Ectodermal cell (in vitro differentiated cells): ENCODE measurements around the gene ERICH4.

Experiments
- H3K27ac ChIP-seq: 2 replicates; pipeline ENCODE4 v1.7.0; 2013; ENCODE audit warnings: mild to moderate bottlenecking, low read depth, low read length; ENCODE audit not compliant: insufficient read depth, poor library complexity, severe bottlenecking
- H3K27me3 ChIP-seq: 2 replicates; pipeline ENCODE4 v1.7.0; 2013; ENCODE audit warnings: mild to moderate bottlenecking, low read length; ENCODE audit not compliant: insufficient read depth, control insufficient read depth, poor library complexity, severe bottlenecking
- H3K36me3 ChIP-seq: one replicate; pipeline ENCODE4 v1.7.0; 2013; ENCODE audit warnings: low read length; ENCODE audit not compliant: control insufficient read depth, insufficient read depth
- H3K4me1 ChIP-seq: one replicate; pipeline ENCODE4 v1.7.0; 2013; ENCODE audit warnings: low read length; ENCODE audit not compliant: control insufficient read depth, insufficient read depth
- H3K4me3 ChIP-seq: 2 replicates; pipeline ENCODE4 v1.7.0; 2013; ENCODE audit warnings: low read depth, low read length, control low read depth; ENCODE audit not compliant: insufficient read depth
- H3K9me3 ChIP-seq: 2 replicates; pipeline ENCODE4 v1.7.0; 2013; ENCODE audit warnings: mild to moderate bottlenecking, low read length, moderate library complexity; ENCODE audit not compliant: control insufficient read depth
- WGBS, 2 experiments: methylation state at CpG; one replicate each; pipeline ENCODE4 v1.1.7; 2013; ENCODE audit warnings: missing lambda C conversion rate in 2 of 2; 5-methylcytosine and 5-hydroxymethylcytosine counted together

The ERICH4 gene

DNA sequence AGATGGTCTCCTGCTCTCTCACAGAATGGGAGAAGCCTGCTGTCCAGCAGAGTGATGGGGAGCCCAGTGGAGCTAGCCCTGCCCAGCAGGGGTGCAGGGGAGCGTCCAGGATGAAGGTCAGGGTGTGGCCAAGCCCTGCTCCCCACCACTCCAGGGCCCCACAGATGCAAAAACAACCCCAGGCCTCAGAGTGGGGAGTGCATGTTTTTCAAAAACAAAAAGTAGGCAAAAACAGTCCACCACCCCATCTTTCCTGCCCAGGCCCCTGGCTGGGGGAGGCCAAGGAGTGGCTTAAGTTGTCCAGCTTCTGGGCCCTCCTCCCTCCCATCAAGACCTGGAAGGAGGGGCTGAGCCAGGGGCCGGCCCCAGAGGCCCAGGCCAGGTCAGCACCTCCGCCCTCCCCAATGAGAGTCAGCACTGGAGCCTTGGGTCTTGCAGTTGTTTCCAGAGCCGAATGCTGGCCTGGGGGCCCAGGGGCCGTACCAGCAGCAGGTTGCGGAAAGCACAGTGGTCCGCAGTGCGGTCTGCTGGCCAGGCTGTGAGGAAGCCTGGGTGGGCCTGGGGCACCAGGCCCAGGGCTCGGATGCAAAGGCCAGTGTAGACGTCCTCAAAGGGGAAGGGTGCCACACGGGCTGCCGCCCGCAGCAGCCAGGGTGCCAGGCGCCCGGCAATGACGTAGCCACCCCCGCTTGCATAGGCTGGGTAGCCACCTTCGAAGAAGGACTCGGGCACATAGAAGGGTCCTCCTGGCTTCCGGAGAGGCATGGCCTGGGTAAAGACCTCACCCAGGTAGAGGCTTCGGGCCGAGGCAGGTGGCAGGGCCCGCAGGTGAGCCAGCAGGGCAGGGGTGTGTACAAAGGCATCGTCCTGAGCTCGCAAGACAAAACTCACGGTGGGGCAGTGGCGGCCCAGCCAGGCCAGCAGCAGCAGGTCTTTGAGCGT lies 17.5 kb upstream of the ERICH4 start:
- H3K9me3 ChIP-seq = no peaks in the 10 kb centered on the region
- no peak overlapping the region for H3K4me3 ChIP-seq
- H3K36me3 ChIP-seq = peaks cover 4% of the 10 kb centered on the region
- H3K27ac ChIP-seq = no peak overlapping the region
- 94 to 95% methylated on average over 28 of the region's 28 CpGs for WGBS, 2 experiments
- no peaks in the 10 kb centered on the region for H3K27me3 ChIP-seq
- peaks cover 13% of the 10 kb centered on the region for H3K4me1 ChIP-seq

DNA sequence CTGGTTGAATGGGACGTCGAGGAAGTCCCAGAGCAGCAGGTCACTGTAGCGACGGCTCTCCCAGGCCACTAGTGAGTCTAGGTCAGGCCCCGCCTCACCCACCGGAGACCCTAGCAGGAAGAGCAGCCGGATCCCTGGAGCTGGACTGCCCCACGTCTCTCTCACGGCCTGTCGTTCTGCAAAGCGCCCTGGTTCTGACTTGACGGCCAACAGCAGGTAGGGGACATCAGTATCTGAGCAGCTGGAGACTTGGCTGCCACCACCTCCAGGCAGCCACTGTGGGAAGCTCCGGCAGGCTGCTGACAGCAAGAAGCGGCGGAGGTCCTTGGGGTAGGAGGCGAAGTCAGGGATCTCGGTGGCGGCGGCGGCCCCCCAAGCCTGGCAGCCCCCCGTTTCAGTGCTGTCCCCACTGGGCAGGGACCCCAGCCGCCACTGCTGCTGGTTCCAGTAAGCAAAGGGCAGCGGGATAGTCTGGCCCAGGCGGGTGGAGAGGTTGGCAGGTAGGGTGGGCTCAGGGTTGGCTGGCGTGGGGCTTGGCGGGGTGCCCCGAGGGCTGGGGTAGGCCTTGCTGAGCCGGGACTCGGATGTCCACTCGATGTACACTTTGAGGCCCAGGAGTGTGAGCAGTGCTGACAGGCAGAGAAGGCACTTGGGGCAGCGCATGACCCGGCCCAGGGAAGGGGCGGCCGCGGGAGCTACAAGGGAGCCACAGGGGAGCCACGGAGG lies 16.7 kb upstream of the ERICH4 start:
- Histone ChIP-seq H3K9me3 (no peaks in the 10 kb centered on the region), H3K27me3 (no peaks in the 10 kb centered on the region), H3K4me3 (peak overlapping the region; percentile 41), H3K36me3 (peaks cover 8% of the 10 kb centered on the region), H3K4me1 (peaks cover 13% of the 10 kb centered on the region), H3K27ac (no peak overlapping the region)
- WGBS, 2 experiments = 90% methylated on average over 36 of the region's 36 CpGs

DNA sequence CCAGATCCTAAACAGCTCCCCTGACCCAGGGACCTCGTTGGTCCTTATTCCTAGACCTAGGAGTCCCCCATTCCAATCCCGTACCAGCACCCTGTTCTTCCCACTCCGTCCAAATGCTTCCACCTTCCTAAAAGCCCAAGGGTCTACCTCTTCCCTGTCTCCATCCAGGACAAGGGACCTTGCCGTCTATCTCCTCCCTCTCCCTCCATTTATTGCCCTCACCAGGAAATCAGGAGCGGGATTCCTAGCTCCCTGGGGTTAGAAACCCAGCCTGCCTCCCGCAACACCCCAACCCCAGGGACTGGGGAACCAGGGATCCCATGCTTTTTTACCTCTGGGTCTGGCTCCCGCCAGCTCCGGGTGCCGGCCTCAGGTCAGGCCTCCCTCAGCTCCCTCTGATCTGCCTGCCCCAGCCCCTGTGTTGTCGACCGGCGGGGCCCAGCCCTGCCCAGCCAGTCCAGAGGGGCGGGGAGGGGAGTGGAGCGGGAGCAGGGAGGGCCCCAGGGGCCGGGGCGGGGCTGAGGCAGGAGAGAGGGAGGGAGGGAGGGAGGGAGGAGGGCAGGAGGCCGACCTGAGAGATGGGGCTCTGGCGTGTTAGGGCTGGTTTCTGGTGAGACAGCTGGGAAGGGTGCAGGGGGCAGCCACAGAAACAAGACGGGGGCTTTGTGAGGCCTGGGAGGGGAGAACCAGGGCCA lies 15.9 kb upstream of the ERICH4 start, which contains the start of gene B3GNT8:
B3GNT8 (minus strand) TSS at position 423 of the 695 bp plus-strand sequence. CDS start 596 bp downstream, outside the sequence.
- 9 to 11% methylated on average over 19 of the region's 19 CpGs for WGBS, 2 experiments
- H3K36me3 ChIP-seq = peaks cover 12% of the 10 kb centered on the region
- no peaks in the 10 kb centered on the region for H3K27me3 ChIP-seq
- H3K9me3 ChIP-seq = no peaks in the 10 kb centered on the region
- H3K4me1 ChIP-seq = peaks cover 13% of the 10 kb centered on the region
- peak within 1 kb of the TSS; percentile 41 for H3K4me3 ChIP-seq
- H3K27ac ChIP-seq = no peak within 1 kb of the TSS

DNA sequence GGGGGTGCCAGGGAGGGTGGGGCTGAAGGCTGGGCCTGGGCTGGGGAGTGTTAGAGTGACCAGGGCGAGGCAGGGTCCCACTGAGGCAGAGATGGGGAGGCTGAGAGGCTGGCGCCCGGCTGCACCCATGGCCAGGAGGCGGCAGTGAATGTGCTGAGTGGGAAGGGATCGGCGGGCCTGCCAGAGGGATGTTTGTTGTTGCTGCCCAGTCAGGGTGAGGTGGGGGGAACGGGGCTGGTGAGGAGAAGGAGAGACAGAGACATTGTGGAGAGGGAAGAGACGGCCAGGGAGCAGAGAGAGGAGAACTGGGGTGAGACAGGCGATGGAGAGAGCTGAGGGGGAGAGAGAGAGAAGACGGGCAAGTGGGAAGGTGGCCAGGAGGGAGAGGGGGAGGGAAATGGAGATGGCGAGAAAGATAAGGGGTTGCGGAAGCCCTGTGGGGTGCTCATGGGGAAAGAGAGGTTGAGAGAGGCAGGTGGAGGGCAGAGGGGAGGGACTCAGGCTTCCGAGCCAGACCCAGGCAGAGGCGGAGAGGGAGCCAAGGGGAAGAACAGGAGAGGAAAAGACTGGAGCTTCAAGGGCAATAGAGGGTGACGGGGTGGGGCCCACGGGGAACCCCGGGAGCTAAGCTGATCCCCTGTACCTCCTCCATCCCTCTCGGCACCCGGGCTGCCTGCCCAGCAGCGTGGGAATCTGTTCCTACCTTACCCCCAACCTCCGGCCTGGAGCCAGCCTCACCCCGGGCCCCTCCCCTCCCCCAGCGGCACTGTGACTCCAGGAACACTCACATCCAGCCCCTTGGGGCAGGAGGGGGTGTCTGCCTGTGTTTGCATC lies 15.1 kb upstream of the ERICH4 start:
- H3K4me1 ChIP-seq = peaks cover 13% of the 10 kb centered on the region
- H3K27me3 ChIP-seq = no peaks in the 10 kb centered on the region
- H3K9me3 ChIP-seq = no peaks in the 10 kb centered on the region
- WGBS, 2 experiments = 19 to 20% methylated on average over 23 of the region's 23 CpGs
- H3K36me3 ChIP-seq = peaks cover 18% of the 10 kb centered on the region
- H3K27ac ChIP-seq = no peak overlapping the region
- peak overlapping the region; percentile 41 for H3K4me3 ChIP-seq

DNA sequence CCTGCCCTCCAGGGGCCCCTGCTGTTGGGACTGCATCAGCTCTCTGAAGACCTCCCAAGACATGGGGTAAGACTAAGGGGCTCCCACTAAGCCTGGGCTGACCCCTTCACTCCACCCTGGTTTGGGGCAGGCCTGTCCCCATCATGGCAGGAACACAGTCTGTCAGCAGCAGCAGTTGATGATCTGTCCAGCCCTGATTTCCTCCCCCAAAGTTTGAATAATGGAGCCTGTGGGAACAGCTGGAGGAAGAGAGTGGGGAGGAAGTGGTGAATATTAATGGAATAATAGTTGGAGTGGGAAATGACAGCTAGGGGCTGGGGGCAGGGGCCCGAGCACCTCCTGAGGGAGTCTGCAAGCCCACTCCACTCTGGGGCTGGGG lies 14.5 kb upstream of the ERICH4 start:
- Histone ChIP-seq H3K36me3 (peaks cover 21% of the 10 kb centered on the region), H3K4me3 (no peak overlapping the region), H3K4me1 (peaks cover 13% of the 10 kb centered on the region), H3K27ac (no peak overlapping the region), H3K9me3 (no peaks in the 10 kb centered on the region), H3K27me3 (no peaks in the 10 kb centered on the region)
- 85% methylated on average over 1 of the region's 1 CpG for WGBS, 2 experiments

DNA sequence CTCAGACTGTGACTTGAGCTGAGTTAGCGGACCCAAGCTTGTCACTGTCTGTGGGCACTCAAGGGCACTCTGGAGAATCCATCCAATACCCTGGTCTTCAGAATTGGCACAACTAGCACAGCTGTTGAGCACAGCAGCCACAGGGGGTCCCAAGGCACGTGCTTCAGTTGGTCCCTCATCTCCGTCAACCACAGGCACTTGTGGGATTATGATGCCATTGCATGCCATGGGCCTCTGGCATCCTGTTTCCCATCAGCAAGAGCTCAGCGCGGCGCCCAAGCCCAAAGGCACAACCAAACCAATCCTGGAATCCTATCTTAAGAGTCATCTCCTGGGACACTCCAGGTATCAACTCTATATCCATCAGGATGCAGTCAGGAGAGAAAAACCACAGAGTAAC lies 12.0 kb upstream of the ERICH4 start:
- Histone ChIP-seq H3K4me1 (peaks cover 13% of the 10 kb centered on the region), H3K27ac (no peak overlapping the region), H3K9me3 (no peaks in the 10 kb centered on the region), H3K4me3 (no peak overlapping the region), H3K36me3 (peaks cover 21% of the 10 kb centered on the region), H3K27me3 (no peaks in the 10 kb centered on the region)
- WGBS, 2 experiments = 87 to 88% methylated on average over 6 of the region's 6 CpGs

DNA sequence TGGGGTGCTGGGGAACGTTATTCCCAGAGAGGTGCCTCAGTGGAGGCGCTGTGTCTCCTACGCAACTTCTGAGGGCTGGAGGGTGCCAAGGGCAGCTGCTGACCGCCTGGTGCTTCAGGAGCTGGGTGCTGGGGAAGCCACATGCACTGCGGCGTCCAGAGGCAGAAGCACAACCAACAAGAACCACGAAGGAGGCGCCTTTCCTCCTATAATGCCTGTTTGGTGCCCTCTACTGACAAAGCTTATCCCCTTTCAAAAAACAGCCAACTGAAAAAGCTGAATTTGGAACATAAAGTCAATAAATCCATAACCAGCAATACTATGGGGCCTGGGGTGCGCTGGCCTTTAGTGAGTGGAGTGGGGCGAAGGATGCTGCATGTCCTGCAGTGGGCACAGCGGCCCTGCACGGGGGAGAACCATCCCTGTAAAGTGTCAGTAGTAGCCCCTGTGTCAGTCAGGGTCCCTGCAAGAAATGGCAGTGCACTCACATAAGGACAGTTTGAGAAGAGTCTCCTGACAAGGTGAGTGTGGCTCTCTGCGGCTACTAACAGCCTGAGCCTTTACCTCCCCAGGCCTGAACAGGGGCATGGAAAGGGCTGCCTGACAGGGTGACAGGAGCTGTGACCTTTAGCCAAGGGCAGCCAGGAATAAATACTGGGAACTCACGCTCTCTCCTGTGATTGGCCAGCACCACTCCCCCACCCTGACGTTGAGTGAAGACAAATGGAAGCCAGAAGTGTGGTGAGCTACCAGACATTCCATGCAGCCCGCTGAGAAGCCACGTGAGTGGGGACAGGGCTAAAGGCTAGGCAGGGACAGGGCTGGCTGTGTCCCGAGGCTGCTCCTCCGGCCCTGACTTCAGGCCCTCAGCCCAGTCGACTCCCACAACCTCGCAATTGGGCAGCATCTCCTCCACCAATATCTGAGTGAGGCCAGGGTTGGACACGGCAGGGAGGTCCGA lies 11.2 kb upstream of the ERICH4 start:
- WGBS, 2 experiments = 90 to 91% methylated on average over 23 of the region's 23 CpGs
- no peaks in the 10 kb centered on the region for H3K27me3 ChIP-seq
- peaks cover 10% of the 10 kb centered on the region for H3K4me1 ChIP-seq
- no peak overlapping the region for H3K4me3 ChIP-seq
- H3K9me3 ChIP-seq = no peaks in the 10 kb centered on the region
- no peak overlapping the region for H3K27ac ChIP-seq
- H3K36me3 ChIP-seq = peaks cover 24% of the 10 kb centered on the region

DNA sequence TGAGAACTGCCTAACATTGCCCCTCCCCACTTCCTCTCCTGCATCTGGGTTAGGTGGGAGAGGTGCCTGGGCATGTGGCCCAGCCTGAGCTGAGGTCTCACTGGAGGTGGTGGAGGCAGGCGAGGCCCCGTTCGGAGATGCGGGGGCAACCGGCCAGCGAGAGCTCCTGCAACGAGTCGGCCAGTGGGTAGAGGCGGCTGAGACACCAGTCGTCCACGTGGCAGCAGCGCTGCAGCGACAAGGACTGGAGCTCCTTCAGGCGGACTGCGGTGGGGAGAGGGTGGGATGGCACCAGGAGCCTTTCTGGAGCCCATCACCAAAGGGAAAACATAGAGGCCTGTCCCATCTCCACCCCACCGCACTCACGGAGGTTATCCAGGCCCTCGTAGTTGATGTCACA lies 9.8 kb upstream of the ERICH4 start:
- no peak overlapping the region for H3K27ac ChIP-seq
- no peaks in the 10 kb centered on the region for H3K4me1 ChIP-seq
- H3K36me3 ChIP-seq = peaks cover 25% of the 10 kb centered on the region
- no peaks in the 10 kb centered on the region for H3K27me3 ChIP-seq
- H3K9me3 ChIP-seq = no peaks in the 10 kb centered on the region
- H3K4me3 ChIP-seq = no peak overlapping the region
- WGBS, 2 experiments = 95% methylated on average over 18 of the region's 18 CpGs

DNA sequence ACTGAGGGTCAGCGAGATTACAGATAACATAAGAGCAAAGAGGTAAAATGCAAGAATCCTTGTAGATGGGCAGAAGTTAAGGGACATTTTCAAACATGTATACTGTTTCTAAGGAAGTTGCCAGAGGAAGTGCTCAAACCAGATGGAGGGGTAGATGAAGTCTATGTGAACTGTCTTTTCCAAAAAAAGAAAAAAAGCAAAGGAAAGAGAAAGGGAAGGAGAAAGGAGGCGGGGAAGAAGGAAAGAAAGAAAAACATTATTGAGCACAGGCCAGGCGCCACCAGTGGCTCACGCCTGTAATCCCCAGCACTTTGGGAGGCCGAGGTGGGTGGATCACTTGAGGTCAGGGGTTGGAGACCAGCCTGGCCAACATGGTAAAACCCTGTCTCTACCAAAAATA lies 8.5 kb upstream of the ERICH4 start:
- Histone ChIP-seq H3K4me3 (no peak overlapping the region), H3K27me3 (no peaks in the 10 kb centered on the region), H3K36me3 (peaks cover 27% of the 10 kb centered on the region), H3K4me1 (no peaks in the 10 kb centered on the region), H3K9me3 (no peaks in the 10 kb centered on the region), H3K27ac (no peak overlapping the region)
- 91 to 94% methylated on average over 5 of the region's 5 CpGs for WGBS, 2 experiments
